Astrocyte of the hippocampus (primary cell): ENCODE results near the gene PPP1R13B.
A peak's percentile ranks its signal among the peaks of the same experiment; 100 is the strongest.

Experiments used
- DNase-seq: peaks from one replicate; pipeline ENCODE4 v3.0.0; 2011; ENCODE audit warnings: low read depth, low spot score

The PPP1R13B gene

GRCh38 chr14:103745424-103745823 lies 102.0 kb downstream of the PPP1R13B start:
- no peak for DNase-seq

- DNase-seq, result no peak
These were observed 102.6 kb downstream of the PPP1R13B start for GRCh38 chr14:103744621-103745395.

- no peak for DNase-seq
These were observed 103.7 kb downstream of the PPP1R13B start for GRCh38 chr14:103743691-103744090.

- DNase-seq, result no peak
These were observed 104.7 kb downstream of the PPP1R13B start for GRCh38 chr14:103742499-103743255.

- no peak for DNase-seq
These were observed 105.5 kb downstream of the PPP1R13B start for GRCh38 chr14:103741876-103742275.

GRCh38 chr14:103740991-103741689 lies 106.2 kb downstream of the PPP1R13B start:
- no peak for DNase-seq

GRCh38 chr14:103739793-103740501 lies 107.4 kb downstream of the PPP1R13B start:
- DNase-seq, result no peak

GRCh38 chr14:103739466-103739792 lies 107.9 kb downstream of the PPP1R13B start:
- DNase-seq, result no peak

- no peak for DNase-seq
These were observed 108.5 kb downstream of the PPP1R13B start for GRCh38 chr14:103738701-103739451.

GRCh38 chr14:103738166-103738565 lies 109.2 kb downstream of the PPP1R13B start:
- DNase-seq, result no peak

- DNase-seq, result no peak
These were observed 109.8 kb downstream of the PPP1R13B start for GRCh38 chr14:103737432-103738045.

GRCh38 chr14:103736546-103737431 lies 110.6 kb downstream of the PPP1R13B start:
- no peak for DNase-seq

GRCh38 chr14:103735815-103736545 lies 111.4 kb downstream of the PPP1R13B start:
- no peak for DNase-seq

GRCh38 chr14:103735439-103735814 lies 111.9 kb downstream of the PPP1R13B start:
- no peak for DNase-seq

GRCh38 chr14:103735022-103735421 lies 112.4 kb downstream of the PPP1R13B start:
- DNase-seq, result no peak

GRCh38 chr14:103734081-103734888 lies 113.1 kb downstream of the PPP1R13B start:
- no peak for DNase-seq

- DNase-seq, result peak; percentile 54
These were observed 113.7 kb downstream of the PPP1R13B start for GRCh38 chr14:103733651-103734050.
